Right lobe of liver (tissue), 6 donors: ENCODE results near the gene ATF7. TPM values are rescaled to one million over a fixed set of nuclear protein-coding genes. Genes with fewer than 3 reads are reported as not detected.
"Not testable (repeated sequence)": the region's sequence is repeated elsewhere in the genome, so short reads cannot be mapped to it uniquely, and the experiment has no call there.

Experiments used
- ATAC-seq, 4 donors: fragments of 200-7000 bp; cut with Tn5 transposase; one replicate each; pipeline ENCODE4 v1.9.1; 2020; ENCODE audit warnings: mild to moderate bottlenecking in 4 of 4, moderate library complexity in 4 of 4
- DNase-seq, 3 donors: peaks; one replicate each; pipeline ENCODE4 v3.0.0-alpha.2; 2020
- H3K27ac ChIP-seq, 3 donors: fragments of 200-600 bp; one replicate each; pipeline ENCODE4 v1.8.0; 2022
- H3K27me3 ChIP-seq, 2 donors: fragments of 200-600 bp; one replicate each; pipeline ENCODE4 v1.8.0; 2022
- H3K36me3 ChIP-seq, 4 donors: fragments of 200-600 bp; sonication (generic) in 1 of 4; one replicate each; pipeline versions ENCODE4 v1.5.1 to v1.8.0; 2017 to 2022; ENCODE audit warnings: control low read depth in 1 of 4
- H3K4me1 ChIP-seq, 4 donors: fragments of 200-600 bp; sonication (generic) in 1 of 4; one replicate each; pipeline versions ENCODE4 v1.5.1 to v1.8.0; 2017 to 2022; ENCODE audit warnings: control low read depth in 1 of 4
- H3K4me3 ChIP-seq, 3 donors: fragments of 200-600 bp; one replicate each; pipeline ENCODE4 v1.8.0; 2022
- H3K9me3 ChIP-seq, 4 donors: fragments of 200-600 bp; sonication (generic) in 1 of 4; one replicate each; pipeline versions ENCODE4 v1.5.1 to v1.8.0; 2017 to 2022; ENCODE audit warnings: control low read depth in 1 of 4
- POLR2A ChIP-seq: fragments of 450-650 bp; IDR thresholded peaks from one replicate; pipeline ENCODE4 v1.6.1; 2017; ENCODE audit warnings: antibody characterized with exemption, mild to moderate bottlenecking
- WGBS: methylation state at CpG from one replicate; pipeline ENCODE4 v1.1.6; 2018; ENCODE audit warnings: low coverage, low lambda C conversion rate; ENCODE audit not compliant: insufficient coverage; ENCODE audit errors: missing lambda C conversion rate; 5-methylcytosine and 5-hydroxymethylcytosine counted together
- intact Hi-C, 2 donors: fragments of 100-400 bp; cut with DNase I; formaldehyde crosslinking; loops; one replicate each; pipeline versions ENCODE4 v1.11.2 to v1.14.1; 2022
- total RNA-seq, 6 experiments: library from RNA; depleted of rRNA in 2 of 6; stranded (reverse); fragments of >200 nt in 2 of 6; fragmentation: NEBNext Ultra II Directional in 3 of 6; extraction: Animal tissue kit (Norgen Biotek cat#: 25700) in 3 of 6; gene quantifications; one replicate each; pipeline versions ENCODE4 v1.1.0 to v1.2.4, GENCODE V29; 2016 to 2023
- TF ChIP-seq, protein P1 (sequence below), 4 donors: fragments of 200-600 bp in 3 of 4; fragments of 450-650 bp in 1 of 4; IDR thresholded peaks; one replicate each; pipeline versions ENCODE4 v1.5.1 to v1.8.0; 2016 to 2022; ENCODE audit warnings: antibody characterized with exemption in 4 of 4, mild to moderate bottlenecking in 2 of 4
- donor health status: DM: no; HTN: yes; CAD: no.
- donor health status: DM: no; HTN: no; CAD: no.
- donor health status: DM: no; HTN: no; CAD: no.
- donor health status: DM: no; HTN: yes; CAD: no.
- donor health status: DM: no; HTN: yes; CAD: no.

The ATF7 gene
- total RNA-seq, 6 experiments from 2014 or later, result 7.9 to 18.7 (median 12.3) TPM

- 92% methylated on average over 11 of the region's 14 CpGs for WGBS
- H3K9me3 ChIP-seq, result no peaks in the 10 kb centered on the region
- no peak for TF ChIP-seq POLR2A
- TF ChIP-seq, protein P1, sequence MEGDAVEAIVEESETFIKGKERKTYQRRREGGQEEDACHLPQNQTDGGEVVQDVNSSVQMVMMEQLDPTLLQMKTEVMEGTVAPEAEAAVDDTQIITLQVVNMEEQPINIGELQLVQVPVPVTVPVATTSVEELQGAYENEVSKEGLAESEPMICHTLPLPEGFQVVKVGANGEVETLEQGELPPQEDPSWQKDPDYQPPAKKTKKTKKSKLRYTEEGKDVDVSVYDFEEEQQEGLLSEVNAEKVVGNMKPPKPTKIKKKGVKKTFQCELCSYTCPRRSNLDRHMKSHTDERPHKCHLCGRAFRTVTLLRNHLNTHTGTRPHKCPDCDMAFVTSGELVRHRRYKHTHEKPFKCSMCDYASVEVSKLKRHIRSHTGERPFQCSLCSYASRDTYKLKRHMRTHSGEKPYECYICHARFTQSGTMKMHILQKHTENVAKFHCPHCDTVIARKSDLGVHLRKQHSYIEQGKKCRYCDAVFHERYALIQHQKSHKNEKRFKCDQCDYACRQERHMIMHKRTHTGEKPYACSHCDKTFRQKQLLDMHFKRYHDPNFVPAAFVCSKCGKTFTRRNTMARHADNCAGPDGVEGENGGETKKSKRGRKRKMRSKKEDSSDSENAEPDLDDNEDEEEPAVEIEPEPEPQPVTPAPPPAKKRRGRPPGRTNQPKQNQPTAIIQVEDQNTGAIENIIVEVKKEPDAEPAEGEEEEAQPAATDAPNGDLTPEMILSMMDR (IDR thresholded peaks at IDR 0.05), result no peak
- H3K4me1 ChIP-seq, result no peaks in the 10 kb centered on the region
- intact Hi-C loops, result loop anchor here in 1 of 2 donors (10.0 kb wide), 1 partner anchor 192 kb away; no protein-coding TSS in a partner anchor
- H3K27ac ChIP-seq, result no peak overlapping the region
- no peak for DNase-seq
- H3K4me3 ChIP-seq, result no peak overlapping the region
- H3K36me3 ChIP-seq, result peaks cover 0 to 29% (median 11%) of the 10 kb centered on the region in 4 donors
- H3K27me3 ChIP-seq, result no peaks in the 10 kb centered on the region
- ATAC-seq, result no peak
These were observed 73.5 kb downstream of the ATF7 start for GRCh38 chr12:53552361-53553327.

- no peaks in the 10 kb centered on the region for H3K27me3 ChIP-seq
- H3K4me1 ChIP-seq, result no peaks in the 10 kb centered on the region
- H3K36me3 ChIP-seq, result peaks cover 0 to 29% (median 11%) of the 10 kb centered on the region in 4 donors
- no peak overlapping the region for H3K27ac ChIP-seq
- intact Hi-C loops, result loop anchor here in 1 of 2 donors (10.0 kb wide), 1 partner anchor 193 kb away; no protein-coding TSS in a partner anchor
- 96% methylated on average over 2 of the region's 2 CpGs for WGBS
- no peaks in the 10 kb centered on the region for H3K9me3 ChIP-seq
- TF ChIP-seq, protein P1 (IDR thresholded peaks at IDR 0.05), result no peak
- TF ChIP-seq POLR2A, result no peak
- ATAC-seq (peak in 2 of 4 donors; percentile 28 to 52), DNase-seq (no peak)
- no peak overlapping the region for H3K4me3 ChIP-seq
These were observed 74.3 kb downstream of the ATF7 start for GRCh38 chr12:53551889-53552291.

GRCh38 chr12:53550595-53550994, 75.6 kb downstream of the ATF7 start:
- ATAC-seq (peak in 1 of 4 donors; percentile 42), DNase-seq (no peak)
- intact Hi-C loops, result loop anchor here in 1 of 2 donors (10.0 kb wide), 1 partner anchor 194 kb away; no protein-coding TSS in a partner anchor
- Histone ChIP-seq H3K4me3 (no peak overlapping the region), H3K27me3 (no peaks in the 10 kb centered on the region), H3K27ac (no peak overlapping the region), H3K4me1 (peaks cover 0 to under 1% (median 0%) of the 10 kb centered on the region in 4 donors), H3K9me3 (no peaks in the 10 kb centered on the region), H3K36me3 (peaks cover 0 to 29% (median 11%) of the 10 kb centered on the region in 4 donors)
- TF ChIP-seq POLR2A, result no peak
- TF ChIP-seq, protein P1 (IDR thresholded peaks at IDR 0.05), result no peak
- WGBS, result no CpG with 5 or more reads among the region's 1 CpG

GRCh38 chr12:53550131-53550530, 76.1 kb downstream of the ATF7 start:
- intact Hi-C loops, result loop anchor here in 1 of 2 donors (10.0 kb wide), 1 partner anchor 195 kb away; no protein-coding TSS in a partner anchor
- H3K36me3 ChIP-seq, result peaks cover 0 to 29% (median 11%) of the 10 kb centered on the region in 4 donors
- H3K27ac ChIP-seq, result not testable (repeated sequence)

DNA sequence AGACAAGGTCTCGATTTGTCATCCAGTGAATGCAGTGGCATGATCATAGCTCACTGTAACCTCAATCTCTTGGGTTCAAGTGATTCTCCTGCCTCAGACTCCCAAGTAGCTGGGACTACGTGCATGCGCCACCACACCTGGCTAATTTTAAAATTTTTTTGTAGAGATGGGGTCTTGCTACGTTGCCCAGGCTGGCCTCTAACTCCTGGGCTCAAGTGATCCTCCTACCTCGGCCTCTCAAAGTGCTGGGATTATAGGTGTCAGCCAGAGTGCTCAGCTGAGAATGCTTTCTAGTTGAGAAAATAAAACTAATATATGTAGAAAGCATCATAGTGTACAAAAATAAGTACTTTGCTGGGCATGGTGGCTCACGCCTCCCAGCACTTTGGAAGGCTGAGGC, 77.8 kb downstream of the ATF7 start:
- ATAC-seq, H3K9me3 ChIP-seq, H3K27ac ChIP-seq, DNase-seq, H3K4me3 ChIP-seq, H3K27me3 ChIP-seq: not testable (repeated sequence)
- Histone ChIP-seq H3K36me3 (peaks cover 0 to 29% (median 11%) of the 10 kb centered on the region in 4 donors), H3K4me1 (peaks cover 0 to 23% (median 3%) of the 10 kb centered on the region in 4 donors)
- intact Hi-C loops, result loop anchor here in 1 of 2 donors (10.0 kb wide), 1 partner anchor 126 kb away; the partner anchor contains the start of gene ATP5MC2
- WGBS, result 96% methylated on average over 6 of the region's 6 CpGs

More at GRCh38 chr12:53550131-53550530, 76.1 kb downstream of the ATF7 start:
- H3K4me1 ChIP-seq, H3K4me3 ChIP-seq, ATAC-seq, H3K9me3 ChIP-seq, DNase-seq, H3K27me3 ChIP-seq: not testable (repeated sequence)
- WGBS, result 94% methylated on average over 8 of the region's 8 CpGs
